HFFc6 (cell line): Measurements from ENCODE around the gene FAM174B. TPM values are rescaled to one million over a fixed set of nuclear protein-coding genes. Genes with fewer than 3 reads are reported as not detected.

ENCODE experiments used
- total RNA-seq, 6 experiments: library from RNA; stranded (reverse); fragmentation: NEBNext Ultra II Directional; extraction: Animal tissue kit (Norgen Biotek cat#: 25700); gene quantifications; 2 replicates in 1 of 6; 3 replicates in 5 of 6; pipeline ENCODE4 v1.2.3, GENCODE V29; 2021

The FAM174B gene
- total RNA-seq, 6 experiments from 2014 or later: 1.2 to 7.0 (median 2.3) TPM

Other genes with a start within 250 kb of the FAM174B start
- 10 to 100 TPM; 47.5 to 65.3 (median 57.2) TPM for gene CHD2, start 244.5 kb upstream of the FAM174B start, total RNA-seq